ENCODE measurements around the gene KLHL17. TPM values are rescaled to one million over a fixed set of nuclear protein-coding genes. Genes with fewer than 3 reads are reported as not detected.

KLHL17 gene
- total RNA-seq, 1 donor from 2014 or later = 17.0 TPM

GRCh38 chr1:961132-961669 lies 817 bp downstream of the KLHL17 start:
- peaks cover 31% of the 10 kb centered on the region for H3K4me1 ChIP-seq

GRCh38 chr1:962381-963300 lies 2.3 kb downstream of the KLHL17 start:
- intact Hi-C loops (cut with DNase I) = no loop called here
- TF ChIP-seq CTCF (IDR thresholded peaks at IDR 0.05) = no peak
- no peak for ATAC-seq

More at GRCh38 chr1:961132-961669, 817 bp downstream of the KLHL17 start:
- H3K36me3 ChIP-seq = peaks cover 15% of the 10 kb centered on the region
- peak overlapping the region; percentile 96 for H3K4me3 ChIP-seq
- TF ChIP-seq CTCF (IDR thresholded peaks at IDR 0.05) = no peak
- intact Hi-C loops (cut with DNase I) = no loop called here
- no peaks in the 10 kb centered on the region for H3K9me3 ChIP-seq
- DNase-seq (no peak), ATAC-seq (no peak)
- H3K27me3 ChIP-seq (ENCODE audit: low read depth) = no peaks in the 10 kb centered on the region
- no peak overlapping the region for H3K27ac ChIP-seq

GRCh38 chr1:963301-963651 lies 2.9 kb downstream of the KLHL17 start:
- ATAC-seq (no peak), DNase-seq (no peak)
- no peak for TF ChIP-seq CTCF (IDR thresholded peaks at IDR 0.05)
- Histone ChIP-seq H3K4me3 (no peak overlapping the region), H3K36me3 (peaks cover 6% of the 10 kb centered on the region), H3K4me1 (peaks cover 29% of the 10 kb centered on the region), H3K9me3 (no peaks in the 10 kb centered on the region), H3K27me3 (ENCODE audit: low read depth) (peaks cover 6% of the 10 kb centered on the region), H3K27ac (no peak overlapping the region)
- intact Hi-C loops (cut with DNase I) = no loop called here

More at GRCh38 chr1:962381-963300, 2.3 kb downstream of the KLHL17 start:
- Histone ChIP-seq H3K27ac (no peak overlapping the region), H3K4me1 (peaks cover 36% of the 10 kb centered on the region), H3K9me3 (no peaks in the 10 kb centered on the region), H3K27me3 (ENCODE audit: low read depth) (peaks cover under 1% of the 10 kb centered on the region), H3K36me3 (peaks cover 6% of the 10 kb centered on the region), H3K4me3 (no peak overlapping the region)
- no peak for DNase-seq

GRCh38 chr1:963746-964525 lies 3.6 kb downstream of the KLHL17 start:
- Histone ChIP-seq H3K36me3 (peaks cover 6% of the 10 kb centered on the region), H3K27ac (no peak overlapping the region), H3K4me3 (no peak overlapping the region), H3K9me3 (no peaks in the 10 kb centered on the region), H3K4me1 (peaks cover 27% of the 10 kb centered on the region), H3K27me3 (ENCODE audit: low read depth) (peaks cover 6% of the 10 kb centered on the region)
- DNase-seq (no peak), ATAC-seq (no peak)
- no peak for TF ChIP-seq CTCF (IDR thresholded peaks at IDR 0.05)
- intact Hi-C loops (cut with DNase I) = no loop called here

DNA sequence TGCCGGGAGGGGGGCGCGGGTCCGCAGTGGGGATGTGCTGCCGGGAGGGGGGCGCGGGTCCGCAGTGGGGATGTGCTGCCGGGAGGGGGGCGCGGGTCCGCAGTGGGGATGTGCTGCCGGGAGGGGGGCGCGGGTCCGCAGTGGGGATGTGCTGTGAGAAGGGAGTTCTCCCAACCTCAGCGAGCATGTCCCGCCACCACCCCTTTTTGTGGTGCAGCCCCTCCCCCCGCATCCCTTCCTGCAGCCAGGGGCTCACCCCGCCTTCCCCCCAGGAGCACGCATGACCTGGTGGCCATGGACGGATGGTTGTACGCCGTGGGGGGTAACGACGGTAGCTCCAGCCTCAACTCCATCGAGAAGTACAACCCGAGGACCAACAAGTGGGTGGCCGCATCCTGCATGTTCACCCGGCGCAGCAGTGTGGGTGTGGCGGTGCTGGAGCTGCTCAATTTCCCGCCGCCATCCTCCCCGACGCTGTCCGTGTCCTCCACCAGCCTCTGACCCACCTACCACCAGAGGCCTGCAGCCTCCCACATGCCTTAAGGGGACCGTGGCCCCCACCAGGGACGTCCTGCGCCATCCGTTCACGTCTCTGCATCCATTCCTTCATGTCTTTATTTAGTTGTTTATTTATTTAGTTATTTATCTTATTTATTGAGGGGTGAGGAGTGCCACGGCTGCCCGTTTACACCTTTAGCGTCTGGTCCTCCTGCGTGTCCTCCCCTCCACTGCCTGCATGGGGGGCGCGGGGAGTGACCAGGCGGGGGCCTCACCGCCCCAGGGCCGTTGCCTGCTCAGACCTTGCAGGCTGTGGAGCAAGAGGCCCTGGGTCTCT lies 4.5 kb downstream of the KLHL17 start:
- DNase-seq = no peak
- peaks cover 13% of the 10 kb centered on the region for H3K27me3 ChIP-seq (ENCODE audit: low read depth)
- no peaks in the 10 kb centered on the region for H3K9me3 ChIP-seq
- ATAC-seq = no peak
- no peak for TF ChIP-seq CTCF (IDR thresholded peaks at IDR 0.05)
- intact Hi-C loops (cut with DNase I) = no loop called here
- H3K4me3 ChIP-seq = no peak overlapping the region
- peaks cover 22% of the 10 kb centered on the region for H3K4me1 ChIP-seq
- H3K36me3 ChIP-seq = peaks cover 6% of the 10 kb centered on the region
- H3K27ac ChIP-seq = no peak overlapping the region
